ACC112 (cell line): ENCODE measurements around the gene ALOXE3.

ENCODE experiments used
- H2AFZ ChIP-seq: fragments of 200-600 bp; sonication (generic); one replicate; pipeline ENCODE4 v1.6.0; 2017; ENCODE audit warnings: antibody characterized with exemption, low read length; ENCODE audit not compliant: unreplicated experiment
- H3K27ac ChIP-seq: fragments of 200-600 bp; sonication (generic); 2 replicates; pipeline ENCODE4 v1.5.1; 2014; ENCODE audit warnings: low read depth, mild to moderate bottlenecking, antibody characterized with exemption, low read length, moderate library complexity
- H3K27me3 ChIP-seq: fragments of 200-600 bp; sonication (generic); 2 replicates; pipeline ENCODE4 v1.6.1; 2014; ENCODE audit warnings: mild to moderate bottlenecking, antibody characterized with exemption, low read length, moderate library complexity, mixed read lengths; ENCODE audit not compliant: insufficient read depth
- H3K36me3 ChIP-seq: fragments of 200-600 bp; sonication (generic); 2 replicates; pipeline ENCODE4 v1.6.1; 2016; ENCODE audit warnings: mild to moderate bottlenecking, antibody characterized with exemption, low read length, moderate library complexity, mixed read lengths; ENCODE audit not compliant: insufficient read depth
- H3K4me1 ChIP-seq: fragments of 200-600 bp; sonication (generic); one replicate; pipeline ENCODE4 v1.6.1; 2016; ENCODE audit warnings: low read length, mixed read lengths; ENCODE audit not compliant: insufficient read depth, unreplicated experiment, control insufficient read depth
- H3K4me3 ChIP-seq: fragments of 200-600 bp; sonication (generic); 2 replicates; pipeline ENCODE4 v1.5.1; 2014; ENCODE audit warnings: mild to moderate bottlenecking, low read depth, low read length
- H3K79me2 ChIP-seq: fragments of 200-600 bp; sonication (generic); one replicate; pipeline ENCODE4 v1.6.0; 2016; ENCODE audit warnings: low read length; ENCODE audit not compliant: control insufficient read depth, unreplicated experiment, insufficient read depth

The ALOXE3 gene

GRCh38 chr17:8160224-8160577 is 41.9 kb upstream of the ALOXE3 start:
- H3K27me3 ChIP-seq = no peaks in the 10 kb centered on the region
- H2AFZ ChIP-seq = no peak overlapping the region
- H3K27ac ChIP-seq = no peak overlapping the region
- peaks cover 32% of the 10 kb centered on the region for H3K79me2 ChIP-seq
- no peaks in the 10 kb centered on the region for H3K36me3 ChIP-seq
- H3K4me3 ChIP-seq = no peak overlapping the region
- peaks cover 34% of the 10 kb centered on the region for H3K4me1 ChIP-seq

DNA sequence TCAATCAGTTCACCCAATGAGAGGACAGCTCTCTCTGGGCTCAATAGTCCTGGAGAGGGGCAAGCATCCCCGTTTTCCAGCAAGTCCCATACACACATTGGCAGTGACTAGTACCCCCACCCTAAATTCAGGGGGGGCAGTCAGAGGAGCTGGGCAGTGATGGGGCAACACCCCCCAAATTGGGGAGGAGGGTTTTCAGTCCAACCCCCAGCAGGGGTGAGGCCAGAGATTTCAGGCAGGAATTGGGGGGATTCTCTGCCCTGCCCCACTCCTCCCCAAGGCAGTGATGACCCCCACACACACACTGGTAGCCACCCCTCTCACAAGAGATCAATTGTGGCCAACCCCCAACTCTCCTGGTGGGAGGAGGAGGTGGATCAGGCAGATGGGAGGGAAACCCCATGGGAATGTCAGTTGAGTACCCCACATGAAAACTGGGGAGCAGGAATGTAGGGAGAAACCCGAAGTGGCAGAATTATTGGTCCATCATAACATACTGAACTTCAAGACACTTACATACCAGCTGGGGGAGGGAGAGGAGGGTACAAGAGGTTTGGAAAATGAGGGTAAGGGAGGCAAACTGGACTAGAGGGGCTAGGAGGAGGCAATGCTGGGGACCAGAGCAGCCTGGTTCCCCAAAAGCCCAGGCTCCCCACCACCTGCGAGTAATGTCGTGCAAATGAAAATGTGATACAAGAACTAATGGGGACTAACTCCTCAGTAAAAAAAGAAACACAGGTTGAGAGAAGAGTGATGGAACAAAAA is 41.3 kb upstream of the ALOXE3 start:
- H3K79me2 ChIP-seq = peaks cover 38% of the 10 kb centered on the region
- peaks cover 32% of the 10 kb centered on the region for H3K4me1 ChIP-seq
- H2AFZ ChIP-seq = no peak overlapping the region
- H3K27me3 ChIP-seq = no peaks in the 10 kb centered on the region
- no peak overlapping the region for H3K4me3 ChIP-seq
- H3K27ac ChIP-seq = no peak overlapping the region
- H3K36me3 ChIP-seq = no peaks in the 10 kb centered on the region

DNA sequence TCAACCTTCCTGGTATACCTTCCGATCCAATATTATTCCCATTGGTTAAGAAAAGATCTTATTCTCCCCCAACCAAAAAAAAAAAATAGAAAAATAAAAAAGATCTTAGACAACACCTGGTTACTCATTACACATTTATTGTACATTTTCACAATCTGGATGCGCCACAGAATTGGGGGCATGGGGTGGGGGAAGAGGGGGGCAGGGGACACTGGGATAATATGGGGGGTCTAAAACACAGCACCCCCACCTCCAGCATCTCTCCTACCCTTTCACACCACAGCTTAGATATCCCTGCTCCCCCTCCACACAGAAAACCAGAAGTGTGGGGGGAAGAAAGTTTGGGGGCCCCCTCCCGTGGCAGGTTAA is 40.7 kb upstream of the ALOXE3 start:
- Histone ChIP-seq H2AFZ (no peak overlapping the region), H3K4me1 (peaks cover 27% of the 10 kb centered on the region), H3K36me3 (no peaks in the 10 kb centered on the region), H3K79me2 (peaks cover 40% of the 10 kb centered on the region), H3K27me3 (no peaks in the 10 kb centered on the region), H3K27ac (no peak overlapping the region), H3K4me3 (no peak overlapping the region)

DNA sequence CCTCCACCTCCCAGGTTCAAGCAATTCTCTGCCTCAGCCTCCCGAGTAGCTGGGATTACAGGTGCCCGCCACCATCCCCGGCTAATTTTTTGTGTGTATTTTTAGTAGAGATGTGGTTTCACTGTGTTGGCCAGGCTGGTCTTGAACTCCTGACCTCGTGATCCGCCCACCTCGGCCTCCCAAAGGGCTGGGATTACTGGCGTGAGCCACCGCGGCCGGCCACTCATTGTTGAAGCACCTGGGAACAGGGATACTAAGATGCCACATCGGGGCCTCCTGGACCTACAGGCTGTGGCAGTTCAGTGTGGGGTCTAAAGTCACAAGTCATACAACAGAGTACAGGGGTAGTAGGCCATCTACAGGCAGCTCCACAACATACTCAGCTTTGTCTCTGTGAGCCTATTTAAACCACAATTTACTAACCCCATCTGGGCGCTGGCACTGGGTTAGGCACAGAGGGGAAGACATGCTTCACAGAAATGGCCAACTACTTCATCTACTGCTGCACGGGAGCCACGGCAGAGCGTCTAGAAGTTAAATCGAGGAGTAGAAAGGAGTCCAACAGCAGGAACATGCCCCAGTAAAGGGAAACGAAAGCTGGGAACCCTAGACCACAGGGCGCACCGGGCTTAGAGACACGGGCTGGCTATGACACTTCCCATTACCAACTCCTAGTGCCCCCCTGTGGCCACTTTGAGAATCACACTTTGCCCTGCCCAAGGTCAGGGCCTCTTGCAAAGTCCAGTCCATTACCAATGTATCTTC is 40.1 kb upstream of the ALOXE3 start:
- H3K4me1 ChIP-seq = peaks cover 26% of the 10 kb centered on the region
- H3K79me2 ChIP-seq = peaks cover 40% of the 10 kb centered on the region
- peak overlapping the region; percentile 92 for H3K27ac ChIP-seq
- peak overlapping the region; percentile 28; the same call in 1 of the 2 replicates for H3K4me3 ChIP-seq
- no peaks in the 10 kb centered on the region for H3K27me3 ChIP-seq
- H2AFZ ChIP-seq = no peak overlapping the region
- H3K36me3 ChIP-seq = no peaks in the 10 kb centered on the region

GRCh38 chr17:8156246-8156992 is 38.1 kb upstream of the ALOXE3 start:
- H3K27me3 ChIP-seq = no peaks in the 10 kb centered on the region
- H3K36me3 ChIP-seq = peaks cover 2% of the 10 kb centered on the region; the same call in 1 of the 2 replicates
- peaks cover 44% of the 10 kb centered on the region for H3K79me2 ChIP-seq
- peak overlapping the region; percentile 99 for H3K27ac ChIP-seq
- peaks cover 26% of the 10 kb centered on the region for H3K4me1 ChIP-seq
- H3K4me3 ChIP-seq = peak overlapping the region; percentile 99
- no peak overlapping the region for H2AFZ ChIP-seq

DNA sequence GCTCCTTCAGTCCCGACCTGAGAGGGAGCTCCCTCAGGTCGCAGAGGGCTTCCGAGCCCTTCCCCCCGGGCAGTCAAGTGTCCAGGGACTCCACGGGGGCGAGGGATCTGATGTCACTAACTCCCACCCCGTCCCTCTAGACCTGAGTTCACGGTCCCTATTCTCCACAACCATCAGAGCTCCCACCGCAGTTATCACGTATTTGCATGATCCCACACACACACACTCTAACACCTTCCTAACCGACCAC is 37.6 kb upstream of the ALOXE3 start:
- H3K79me2 ChIP-seq = peaks cover 44% of the 10 kb centered on the region
- H3K27me3 ChIP-seq = no peaks in the 10 kb centered on the region
- peaks cover 3% of the 10 kb centered on the region; the same call in 1 of the 2 replicates for H3K36me3 ChIP-seq
- no peak overlapping the region for H2AFZ ChIP-seq
- H3K4me1 ChIP-seq = peaks cover 23% of the 10 kb centered on the region
- H3K27ac ChIP-seq = peak overlapping the region; percentile 99
- peak overlapping the region; percentile 99 for H3K4me3 ChIP-seq

DNA sequence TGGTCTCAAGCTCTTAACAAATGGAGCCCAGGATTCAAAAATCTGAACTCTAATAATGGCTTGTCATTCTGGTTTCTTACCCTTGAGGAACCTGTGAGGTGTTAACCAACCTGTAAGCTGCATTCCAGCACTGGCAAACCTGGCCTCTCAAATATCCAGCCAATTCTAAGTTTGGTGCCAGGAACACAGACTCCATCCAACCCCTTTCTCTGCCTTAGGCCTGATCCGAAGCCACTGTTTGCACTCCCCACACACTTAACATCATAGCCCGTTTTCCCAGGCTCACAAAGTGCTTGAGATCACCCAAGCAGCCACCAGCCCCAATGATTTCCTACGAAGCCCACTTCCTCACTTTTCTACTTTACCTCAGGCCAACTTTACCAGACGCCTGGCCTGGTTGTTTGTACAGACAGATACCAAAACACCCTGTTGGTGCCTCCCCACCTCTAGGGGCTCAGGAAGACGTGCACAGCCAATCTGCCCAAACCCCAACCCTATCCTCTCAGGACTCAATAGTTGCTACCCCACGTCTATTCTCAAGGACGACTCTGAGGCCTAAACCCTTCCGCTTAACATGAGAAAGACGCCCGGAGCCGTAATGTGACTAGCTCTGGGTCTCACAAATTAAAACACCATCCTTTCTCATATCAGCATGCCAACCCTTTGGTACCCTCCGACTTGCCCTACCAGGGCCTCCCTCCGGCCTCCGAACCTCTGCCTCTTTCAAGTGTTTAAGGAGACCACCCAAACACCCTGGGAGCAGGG is 37.1 kb upstream of the ALOXE3 start:
- Histone ChIP-seq H3K36me3 (peaks cover 8% of the 10 kb centered on the region; the same call in 1 of the 2 replicates), H3K4me1 (peaks cover 26% of the 10 kb centered on the region), H3K4me3 (peak overlapping the region; percentile 99)

GRCh38 chr17:8154608-8155155 is 36.4 kb upstream of the ALOXE3 start:
- peak overlapping the region; percentile 99 for H3K27ac ChIP-seq
- peaks cover 54% of the 10 kb centered on the region for H3K79me2 ChIP-seq
- peaks cover 27% of the 10 kb centered on the region for H3K4me1 ChIP-seq
- peak overlapping the region; percentile 99 for H3K4me3 ChIP-seq
- H2AFZ ChIP-seq = no peak overlapping the region
- H3K27me3 ChIP-seq = no peaks in the 10 kb centered on the region
- peaks cover 14% of the 10 kb centered on the region; the same call in 1 of the 2 replicates for H3K36me3 ChIP-seq

More for the DNA sequence above, 37.1 kb upstream of the ALOXE3 start:
- Histone ChIP-seq H2AFZ (no peak overlapping the region), H3K27ac (peak overlapping the region; percentile 99), H3K79me2 (peaks cover 47% of the 10 kb centered on the region), H3K27me3 (no peaks in the 10 kb centered on the region)

GRCh38 chr17:8153957-8154607 is 35.8 kb upstream of the ALOXE3 start:
- Histone ChIP-seq H3K27me3 (no peaks in the 10 kb centered on the region), H2AFZ (no peak overlapping the region), H3K36me3 (peaks cover 19% of the 10 kb centered on the region; the same call in 1 of the 2 replicates), H3K4me1 (peaks cover 27% of the 10 kb centered on the region), H3K27ac (peak overlapping the region; percentile 99), H3K4me3 (peak overlapping the region; percentile 99), H3K79me2 (peaks cover 57% of the 10 kb centered on the region)
